AG20443 (cell line): ENCODE data around the gene COL23A1.

ENCODE experiments used
- DNase-seq: peaks from one replicate; pipeline ENCODE4 v3.0.0; 2012; ENCODE audit warnings: low spot score, mixed read lengths

COL23A1 gene

GRCh38 chr5:178339272-178339671 is 250.9 kb downstream of the COL23A1 start:
- no peak for DNase-seq

DNA sequence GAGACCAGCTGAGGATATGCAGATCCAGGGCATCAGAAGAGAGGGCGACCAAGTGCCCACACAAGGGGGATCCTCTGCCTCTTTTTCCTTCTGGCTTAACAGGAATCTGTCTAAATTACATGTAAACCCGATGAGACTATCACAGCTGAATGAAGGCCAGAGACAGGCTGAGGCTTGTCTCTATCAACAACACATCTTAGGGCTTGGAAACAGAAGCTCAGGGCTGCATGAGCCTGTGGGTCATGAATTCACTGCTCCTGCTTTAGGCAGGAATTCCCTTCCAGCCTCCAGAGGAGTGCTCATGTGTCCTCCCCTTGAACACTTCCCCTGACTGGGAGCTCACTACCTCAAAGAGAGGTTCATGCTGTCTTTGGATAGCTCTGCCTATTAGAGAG is 251.4 kb downstream of the COL23A1 start:
- no peak for DNase-seq

DNA sequence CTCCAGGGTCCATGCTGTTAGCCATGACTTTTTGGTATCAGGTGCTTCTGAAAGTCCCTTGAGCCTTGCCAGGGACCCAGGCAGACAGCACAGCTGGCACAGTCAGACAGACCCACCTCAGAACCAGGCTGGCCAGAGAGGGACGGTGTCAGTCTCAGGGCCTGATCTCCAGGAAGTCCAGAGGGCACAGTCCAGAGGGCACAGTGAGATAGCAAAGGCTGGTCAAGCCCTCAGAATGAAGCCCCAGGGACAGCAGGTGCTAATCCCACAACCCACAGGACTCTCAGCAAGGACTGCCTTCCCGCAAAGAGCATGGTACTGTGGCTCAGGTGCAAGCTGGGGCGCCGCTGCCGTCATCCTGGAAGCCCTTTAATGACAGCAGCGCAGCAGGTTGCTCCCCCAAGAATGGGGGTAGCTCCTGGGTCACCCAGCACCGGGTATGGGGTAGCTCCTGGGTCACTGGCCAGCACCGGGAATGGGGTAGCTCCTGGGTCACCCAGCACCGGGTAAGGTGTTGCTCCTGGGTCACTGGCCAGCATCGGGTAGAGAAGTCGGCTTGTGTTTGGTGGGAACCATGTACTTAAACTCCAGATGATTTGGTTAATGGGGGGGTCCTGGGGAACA is 252.0 kb downstream of the COL23A1 start:
- DNase-seq: no peak

DNA sequence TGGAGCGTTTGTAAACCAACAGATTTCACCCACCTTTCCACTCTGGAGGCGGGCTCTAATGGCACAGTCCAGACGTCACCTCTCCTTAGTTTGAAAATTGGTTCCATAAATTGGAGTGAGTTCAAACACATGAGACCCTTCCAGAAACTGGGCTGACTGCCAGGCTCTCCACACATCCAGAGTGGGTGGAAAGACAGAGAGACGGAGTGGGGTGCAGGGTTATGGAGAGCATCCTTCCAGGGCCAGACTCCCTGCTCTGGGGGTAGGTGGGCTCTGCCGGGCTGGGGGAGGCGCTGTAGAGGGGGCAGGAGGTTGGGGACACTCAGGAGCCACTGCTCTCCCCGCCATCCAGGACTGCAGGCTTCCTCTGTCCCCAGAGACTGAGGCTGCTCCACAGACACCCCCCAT is 252.9 kb downstream of the COL23A1 start:
- DNase-seq: no peak

DNA sequence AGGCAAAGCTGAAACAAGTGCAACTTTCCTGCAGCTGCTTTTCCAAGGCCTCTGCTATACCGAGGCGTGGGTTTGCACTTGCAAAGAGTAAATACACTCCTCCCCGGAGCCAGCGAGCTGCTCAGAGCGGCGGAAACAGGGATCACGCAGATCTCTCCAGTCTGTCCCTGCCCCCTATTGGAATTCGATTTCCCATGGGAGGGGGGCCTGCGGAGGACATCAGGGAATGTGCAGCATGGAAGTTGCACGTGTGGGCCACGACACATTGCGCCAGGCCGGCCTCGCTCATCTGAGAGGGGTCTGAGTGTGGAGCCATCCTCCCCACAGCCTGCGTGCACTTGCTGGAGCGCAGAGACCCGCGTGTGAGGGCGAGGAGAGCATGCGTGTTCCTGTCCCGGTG is 253.3 kb downstream of the COL23A1 start:
- no peak for DNase-seq

- no peak for DNase-seq
Measured at GRCh38 chr5:178335302-178336030, 254.7 kb downstream of the COL23A1 start.

- no peak for DNase-seq
Measured at GRCh38 chr5:178334861-178335260, 255.3 kb downstream of the COL23A1 start.

DNA sequence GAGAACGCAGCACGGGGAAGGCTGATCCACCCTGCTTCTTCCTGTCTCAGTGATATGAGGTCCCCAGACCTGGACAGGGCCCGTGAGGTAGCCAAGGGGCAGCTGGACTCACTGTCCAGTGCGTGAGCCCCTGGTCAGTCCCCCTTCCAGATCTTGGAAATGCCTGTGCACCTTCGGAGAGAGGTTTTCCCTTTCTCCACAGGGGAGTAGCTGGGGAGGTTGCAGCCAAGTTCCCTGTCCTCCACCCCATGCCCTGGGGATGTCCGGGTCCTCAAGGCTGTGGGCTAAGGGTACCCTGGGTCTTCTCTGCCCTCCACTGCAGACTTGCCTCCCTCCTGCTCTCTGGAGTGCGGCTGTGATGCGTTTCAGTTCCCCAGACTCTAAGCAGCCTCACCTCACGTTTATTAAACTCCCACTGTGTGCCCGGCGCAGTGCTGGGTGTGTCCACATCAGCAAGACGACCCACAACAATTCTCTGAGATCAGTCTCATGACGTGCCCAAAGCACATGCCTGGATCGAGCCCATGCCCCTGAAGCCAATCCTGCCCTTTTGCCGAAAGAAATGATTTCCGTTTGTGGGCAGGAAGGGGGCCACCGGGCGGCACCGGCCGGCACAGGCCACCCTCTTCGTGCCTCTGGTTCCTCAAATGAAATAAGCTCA is 256.2 kb downstream of the COL23A1 start:
- DNase-seq: no peak

DNA sequence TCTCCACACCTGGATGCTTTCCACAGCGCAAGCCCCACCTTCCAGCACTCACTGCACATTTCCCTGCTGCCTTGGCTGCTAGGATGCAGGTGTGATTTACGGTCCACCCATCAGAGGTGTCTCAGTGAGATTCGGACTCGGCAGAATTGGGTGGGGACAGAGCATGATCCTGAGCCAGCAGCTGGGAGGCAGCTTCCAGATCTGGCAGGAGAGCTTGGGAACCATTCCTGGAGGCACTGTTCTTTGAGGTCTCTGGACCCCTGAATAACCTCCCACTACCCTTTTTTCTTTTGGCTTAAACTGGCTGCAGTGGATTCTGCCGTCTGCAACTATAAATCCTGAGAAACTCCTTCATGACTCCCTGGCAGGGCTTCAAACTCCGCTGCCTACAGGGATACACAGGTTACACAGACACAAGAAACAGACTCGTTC is 258.0 kb downstream of the COL23A1 start:
- no peak for DNase-seq

DNA sequence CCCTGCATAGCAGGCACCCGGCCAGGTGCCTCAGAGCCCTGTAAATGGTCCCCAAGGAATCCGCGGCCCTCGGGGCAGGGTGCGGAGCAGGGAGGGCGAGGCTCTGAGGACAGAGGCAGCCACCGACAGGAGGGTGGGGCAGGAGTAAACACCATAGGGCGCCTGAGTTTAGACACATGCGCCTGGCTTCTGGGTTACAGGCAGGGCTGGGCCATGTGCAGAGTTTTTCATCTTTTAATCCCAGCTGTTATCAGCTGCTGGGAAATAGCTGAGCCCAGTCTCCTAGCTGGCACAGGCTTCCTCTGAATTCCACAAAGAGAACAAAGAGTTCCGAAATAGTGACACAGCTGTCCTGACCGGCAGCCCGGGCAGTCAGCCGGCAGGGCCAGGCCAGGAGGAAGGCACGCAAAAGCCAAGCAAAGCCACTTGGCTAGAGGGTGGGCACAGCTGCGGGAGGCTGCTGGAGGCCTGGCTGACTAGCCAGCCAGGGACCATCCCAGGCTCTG is 258.6 kb downstream of the COL23A1 start:
- peak; percentile 37 for DNase-seq

- DNase-seq: no peak
Measured at GRCh38 chr5:178330791-178331404, 259.3 kb downstream of the COL23A1 start.

- DNase-seq: no peak
Measured at GRCh38 chr5:178328826-178329730, 261.1 kb downstream of the COL23A1 start.

- no peak for DNase-seq
Measured at GRCh38 chr5:178327931-178328711, 262.1 kb downstream of the COL23A1 start.

GRCh38 chr5:178327446-178327845 is 262.7 kb downstream of the COL23A1 start:
- no peak for DNase-seq

DNA sequence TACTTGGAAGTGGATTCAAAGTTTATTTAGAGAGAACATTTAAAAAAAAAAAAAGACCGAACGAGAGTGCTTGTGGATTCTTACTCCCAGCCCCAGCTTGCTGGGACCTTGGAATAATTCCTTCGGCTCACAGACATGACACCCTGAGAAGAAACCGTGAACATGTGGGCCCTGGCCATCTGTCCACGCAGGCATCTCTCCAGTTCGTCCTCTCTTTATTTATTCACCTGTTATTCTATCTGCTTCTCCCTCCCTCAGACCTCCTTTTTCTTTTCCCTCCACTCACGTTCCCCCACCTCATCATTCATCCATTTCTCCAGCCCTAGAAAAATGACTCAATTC is 263.8 kb downstream of the COL23A1 start:
- no peak for DNase-seq

DNA sequence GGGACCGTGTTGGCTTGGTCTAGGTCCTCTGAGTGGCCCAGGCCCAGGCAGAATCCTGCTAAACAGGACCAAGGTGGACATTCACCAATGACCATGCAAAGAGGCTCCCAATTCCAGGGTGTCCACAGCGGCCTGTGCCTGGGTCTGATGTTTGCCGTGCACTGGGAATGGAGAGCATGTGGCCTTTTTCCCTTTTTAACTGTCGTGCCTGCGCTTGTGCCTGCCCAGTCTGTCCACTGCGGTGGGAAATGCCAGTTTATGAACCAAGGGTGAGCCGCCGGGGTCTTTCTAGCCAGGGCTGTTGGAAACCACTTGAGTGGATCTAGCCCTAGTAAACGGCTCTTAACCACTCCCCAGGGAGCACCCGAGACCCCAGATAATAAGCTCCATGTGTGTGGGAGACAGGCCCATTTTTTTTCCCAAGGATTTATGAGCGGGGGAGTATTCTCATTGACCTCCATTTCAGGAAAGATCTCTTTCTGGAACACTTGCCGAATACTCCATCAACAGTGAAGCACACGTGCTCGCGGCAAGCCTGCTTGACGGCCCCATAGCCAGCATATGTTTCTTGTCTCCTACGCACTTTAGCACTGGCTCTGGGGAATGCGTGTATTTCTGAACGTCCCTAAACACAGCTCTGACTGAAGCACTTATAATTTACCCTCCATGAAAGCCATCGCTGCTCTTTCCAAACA is 264.4 kb downstream of the COL23A1 start:
- no peak for DNase-seq

DNA sequence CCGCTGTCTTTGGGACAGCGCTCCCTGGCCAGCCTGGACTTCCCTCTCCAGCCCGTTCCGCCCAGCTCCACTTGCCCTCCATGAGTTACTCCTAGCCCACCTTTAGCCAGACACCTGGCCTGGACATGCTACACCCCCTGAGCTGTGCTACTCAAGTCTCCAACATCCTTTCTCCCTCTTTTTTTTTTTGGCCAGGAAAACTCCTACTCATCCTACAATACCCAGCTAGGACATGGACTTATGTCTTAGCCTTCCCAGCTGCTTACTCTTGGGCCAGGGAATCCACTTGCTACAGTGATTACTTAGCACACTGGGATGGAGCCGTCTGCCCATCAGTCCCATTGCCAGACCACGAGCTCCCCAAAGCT is 264.9 kb downstream of the COL23A1 start:
- no peak for DNase-seq

- DNase-seq: no peak
Measured at GRCh38 chr5:178324481-178325310, 265.5 kb downstream of the COL23A1 start.

DNA sequence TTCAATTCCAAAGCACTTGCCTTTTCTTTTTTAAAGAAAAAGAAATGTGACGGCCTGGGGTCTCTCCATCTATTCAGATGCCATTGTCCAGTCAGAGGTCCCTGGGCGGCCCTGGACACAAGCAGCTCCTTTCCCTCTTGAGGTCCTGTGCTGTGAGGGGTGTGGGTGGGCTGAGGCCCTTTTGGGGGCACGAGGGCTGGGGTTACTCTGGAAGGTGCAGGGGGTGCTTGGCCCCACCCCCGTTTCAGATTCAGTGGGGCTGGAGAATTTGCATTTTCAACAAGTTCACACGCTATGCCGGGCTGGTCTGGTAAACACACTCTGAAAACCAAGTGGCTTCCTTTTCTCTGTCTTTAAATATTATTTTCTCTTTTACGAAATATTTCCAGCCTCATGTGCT is 266.2 kb downstream of the COL23A1 start:
- DNase-seq: no peak

DNA sequence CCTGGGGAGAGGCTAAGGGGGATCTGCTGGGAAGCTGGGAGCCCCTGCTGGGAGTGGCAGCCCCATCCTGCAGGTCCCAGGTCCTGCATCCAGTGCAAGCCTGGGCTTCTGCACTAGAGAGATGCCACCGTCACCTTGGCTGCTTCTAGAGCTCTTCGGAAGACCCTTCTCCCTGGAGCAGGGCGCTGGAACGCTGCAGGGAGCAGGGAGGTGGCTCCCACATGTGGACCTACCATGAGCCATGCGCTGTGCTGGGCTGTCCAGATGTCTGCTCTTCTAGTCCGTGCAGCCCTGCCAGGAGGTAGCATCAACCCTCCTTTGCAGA is 266.7 kb downstream of the COL23A1 start:
- no peak for DNase-seq
